Stimulated activated CD4-positive, alpha-beta T cell treated with anti-CD3 and anti-CD28 coated beads, TNF-alpha, amount 100 ng/mL, for 48 hours (primary cell): ENCODE results near the gene UPB1.

ENCODE experiments used
- DNase-seq, 3 donors: peaks; one replicate each; pipeline ENCODE4 v3.0.0-alpha.2; 2020; ENCODE audit warnings: low read depth in 3 of 3

UPB1 gene

DNA sequence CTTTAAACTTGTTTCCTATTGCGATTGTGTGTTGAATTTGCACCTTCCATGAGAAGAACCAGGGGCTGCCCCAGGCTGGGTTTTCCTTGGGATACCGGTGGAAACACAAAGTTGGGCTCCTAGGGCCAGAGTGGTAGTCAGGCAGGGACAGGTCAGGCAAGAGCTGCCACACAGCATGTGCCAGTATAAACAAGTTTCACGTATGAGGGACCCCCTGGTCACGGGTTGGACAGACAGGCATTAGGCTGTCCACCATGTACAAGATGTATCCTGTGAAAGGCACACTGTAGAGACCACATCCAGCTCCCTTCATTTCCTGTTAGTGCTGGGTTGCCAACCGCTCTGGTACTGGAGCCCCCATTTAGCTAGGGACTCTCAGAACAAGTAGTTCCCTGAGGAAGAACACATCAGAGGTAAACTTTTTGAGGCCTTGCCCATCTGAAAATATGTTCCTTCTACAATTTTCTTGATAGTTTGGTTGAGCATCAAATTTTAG is 8.8 kb downstream of the UPB1 start:
- no peak for DNase-seq

GRCh38 chr22:24504540-24504939 is 9.4 kb downstream of the UPB1 start:
- no peak for DNase-seq

- DNase-seq = no peak
Measured at GRCh38 chr22:24504956-24505736, 10.0 kb downstream of the UPB1 start.

DNA sequence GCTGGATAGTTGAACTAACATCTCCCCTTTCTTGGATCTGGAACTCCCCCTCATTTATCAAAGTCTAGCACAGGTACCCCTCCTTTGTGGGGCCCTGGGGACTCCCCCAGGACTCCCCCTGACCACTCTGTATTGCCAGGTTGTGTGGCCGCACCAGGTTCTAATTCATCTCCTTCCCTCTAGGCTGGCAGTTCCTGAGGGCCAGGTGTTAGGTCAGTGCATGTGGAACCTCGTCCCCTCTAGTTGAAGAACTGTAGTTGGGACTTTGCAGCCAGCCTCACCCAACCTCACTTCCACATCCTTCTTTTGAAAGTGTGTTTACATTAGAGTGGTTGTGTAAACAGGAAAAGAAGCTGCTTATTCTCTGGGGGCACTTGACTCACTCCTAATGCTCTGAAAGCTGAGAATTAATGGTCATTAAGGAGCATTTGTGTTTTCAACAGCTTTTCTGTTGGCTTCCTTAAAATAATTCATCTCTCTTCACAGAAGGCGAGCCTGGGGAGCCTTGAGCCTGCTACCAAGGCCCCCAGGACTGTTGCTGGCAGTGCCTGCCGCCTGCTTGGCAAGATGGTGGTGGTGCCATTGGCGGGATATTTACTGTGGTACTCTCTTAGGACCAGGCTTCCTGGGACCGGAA is 11.8 kb downstream of the UPB1 start:
- no peak for DNase-seq

GRCh38 chr22:24507716-24508115 is 12.6 kb downstream of the UPB1 start:
- no peak for DNase-seq

DNA sequence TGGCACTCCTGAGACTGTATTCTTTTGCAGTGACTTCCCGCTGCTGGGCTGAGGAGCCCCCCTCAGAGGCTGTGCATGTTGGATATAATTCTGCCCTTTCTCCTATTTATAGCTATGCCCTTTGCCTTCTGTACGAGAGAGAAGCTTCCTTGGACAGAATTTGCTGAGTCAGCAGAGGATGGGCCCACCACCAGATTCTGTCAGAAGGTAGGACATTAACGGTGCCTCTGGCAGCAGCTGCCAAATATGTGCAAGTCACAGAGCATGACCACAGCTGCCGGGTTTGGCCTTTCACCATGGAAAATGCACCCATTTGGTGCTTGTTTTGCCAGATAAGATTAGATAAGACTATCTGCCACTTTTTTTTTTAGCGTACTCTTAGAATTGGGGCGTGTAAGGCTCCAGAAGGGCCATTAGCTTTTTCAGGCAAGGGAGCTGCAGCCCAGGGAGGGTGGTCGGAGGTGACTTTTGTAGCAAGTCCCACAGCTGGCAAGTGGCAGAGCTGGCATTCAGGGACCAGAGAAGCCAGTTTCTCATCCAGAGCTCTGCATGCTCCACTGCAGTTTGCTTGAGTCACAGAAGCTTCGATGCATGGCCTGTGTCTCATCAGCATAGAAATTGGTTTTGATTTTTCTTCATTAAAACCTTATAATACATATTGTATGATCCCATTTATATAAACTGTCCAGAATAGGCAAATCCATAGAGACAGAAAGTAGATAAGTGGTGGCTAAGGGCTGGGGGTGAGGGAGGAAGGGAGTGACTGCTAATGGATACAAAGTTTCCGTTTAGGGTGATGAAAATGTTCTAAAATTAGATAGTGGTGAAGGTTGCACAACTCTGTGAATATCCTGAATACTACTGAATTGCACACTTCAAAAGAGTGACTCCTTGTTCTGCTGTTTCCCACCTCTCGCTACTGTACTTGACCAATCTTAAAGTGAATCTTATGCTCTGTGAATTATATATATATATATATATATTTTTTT is 15.8 kb downstream of the UPB1 start:
- DNase-seq = no peak

DNA sequence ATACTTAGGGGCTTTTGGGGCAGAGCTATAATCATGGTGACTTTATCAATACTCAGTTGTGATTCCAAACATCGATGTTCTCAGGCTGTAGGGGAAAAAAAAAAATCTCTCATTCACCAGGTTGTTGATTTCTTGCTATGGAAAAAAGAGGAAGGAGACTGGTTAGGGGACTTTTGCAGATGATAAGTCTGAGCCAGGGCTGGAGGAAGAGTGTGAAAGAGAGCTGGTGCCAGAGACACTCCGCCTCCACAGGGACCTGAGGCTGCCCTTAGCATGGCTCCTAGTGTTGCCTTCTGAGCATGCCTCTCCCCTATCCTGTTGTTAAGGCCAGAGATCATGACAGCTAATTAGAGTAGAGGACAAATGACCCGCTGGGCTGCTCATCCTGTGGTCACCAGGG is 16.9 kb downstream of the UPB1 start:
- no peak for DNase-seq

- DNase-seq = no peak
Measured at GRCh38 chr22:24513378-24514240, 18.5 kb downstream of the UPB1 start.

DNA sequence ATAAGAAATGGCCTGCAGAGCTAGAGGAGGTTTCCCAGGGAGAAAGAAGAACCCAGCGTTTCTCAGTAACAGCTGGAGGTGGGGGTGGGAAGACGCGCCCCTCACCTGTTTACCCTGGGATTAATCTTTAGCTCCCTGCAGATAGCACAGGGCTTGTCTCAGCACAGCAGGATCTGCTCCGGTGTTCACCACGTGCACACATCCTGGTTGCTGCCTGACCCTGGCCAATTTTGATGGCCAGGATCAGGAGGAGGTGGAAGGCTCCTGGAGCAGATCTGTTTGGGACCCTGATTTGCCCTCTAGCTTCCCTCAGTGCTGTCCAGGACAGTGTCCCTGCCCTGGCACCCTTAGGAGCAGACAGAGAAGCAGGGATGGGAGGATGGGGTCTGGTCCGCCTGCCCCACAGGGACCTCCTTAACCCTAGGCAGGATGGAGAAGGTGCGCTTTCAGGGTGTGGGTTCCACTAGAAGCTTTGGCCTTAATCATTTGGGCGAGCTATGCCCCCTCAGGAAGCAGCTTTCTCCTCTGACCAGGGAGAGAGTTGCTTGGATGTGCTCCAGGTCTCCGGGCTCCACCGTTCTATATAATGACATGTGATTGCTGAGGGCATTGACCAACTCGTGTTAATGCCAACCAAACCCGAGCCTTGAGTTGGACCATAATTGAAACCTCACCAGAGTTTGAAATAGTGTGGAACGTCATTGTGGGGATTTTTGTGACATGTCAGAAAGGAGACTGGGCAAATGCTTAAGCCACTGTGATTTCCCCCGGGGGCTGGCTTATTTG is 19.3 kb downstream of the UPB1 start:
- no peak for DNase-seq

DNA sequence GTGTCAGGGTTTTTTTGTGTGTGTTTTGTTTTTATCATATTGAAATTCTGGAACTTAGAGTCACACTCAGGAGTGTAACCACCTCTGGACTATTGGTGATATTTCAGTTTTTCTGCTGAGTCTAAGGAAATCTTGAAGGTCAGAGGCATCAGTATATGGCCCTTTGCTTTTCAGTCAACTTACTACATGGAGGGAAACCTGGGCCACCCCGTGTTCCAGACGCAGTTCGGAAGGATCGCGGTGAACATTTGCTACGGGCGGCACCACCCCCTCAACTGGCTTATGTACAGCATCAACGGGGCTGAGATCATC is 19.9 kb downstream of the UPB1 start:
- no peak for DNase-seq

DNA sequence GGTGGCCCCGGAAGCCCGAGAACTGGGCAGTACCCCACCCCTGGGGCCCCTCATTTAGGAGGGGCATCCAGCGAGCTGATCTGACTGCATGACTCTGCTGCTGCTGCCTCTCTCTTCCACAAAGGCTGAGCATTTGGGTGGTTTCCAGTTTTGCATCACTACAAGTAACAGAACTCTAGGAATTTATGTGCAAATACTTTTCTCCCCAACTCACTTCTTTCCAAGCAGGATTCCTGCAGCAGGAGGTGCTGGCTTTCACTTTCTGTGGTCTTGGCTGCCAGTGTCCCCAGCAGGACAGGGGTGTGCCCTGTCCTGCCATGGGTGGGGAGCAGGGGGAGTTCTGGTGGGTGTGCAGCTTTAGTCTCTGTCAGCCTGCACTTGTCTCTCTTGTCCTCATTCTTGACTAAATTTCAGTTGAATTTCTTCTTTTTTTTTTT is 21.2 kb downstream of the UPB1 start:
- DNase-seq = no peak

DNA sequence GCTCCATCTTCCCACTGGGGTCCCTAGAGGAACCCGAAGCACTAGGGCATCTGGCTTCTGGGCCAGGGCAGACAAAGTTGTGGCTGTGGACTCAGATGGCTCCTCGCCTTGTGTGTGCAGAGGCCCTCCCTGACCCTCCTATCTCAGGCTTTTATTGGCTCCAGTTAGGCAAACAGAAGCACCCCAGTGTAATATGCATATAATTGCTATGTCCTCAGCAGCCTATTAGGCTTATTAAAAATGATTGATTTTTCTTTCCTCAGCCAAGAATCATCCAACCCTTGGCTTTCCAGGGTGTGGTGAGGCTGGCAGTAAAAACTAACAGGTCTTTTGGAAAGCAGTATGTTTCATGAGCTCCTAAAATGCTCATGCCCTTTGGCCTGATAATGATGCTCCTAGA is 22.3 kb downstream of the UPB1 start:
- no peak for DNase-seq

- no peak for DNase-seq
Measured at GRCh38 chr22:24518228-24518627, 23.1 kb downstream of the UPB1 start.

DNA sequence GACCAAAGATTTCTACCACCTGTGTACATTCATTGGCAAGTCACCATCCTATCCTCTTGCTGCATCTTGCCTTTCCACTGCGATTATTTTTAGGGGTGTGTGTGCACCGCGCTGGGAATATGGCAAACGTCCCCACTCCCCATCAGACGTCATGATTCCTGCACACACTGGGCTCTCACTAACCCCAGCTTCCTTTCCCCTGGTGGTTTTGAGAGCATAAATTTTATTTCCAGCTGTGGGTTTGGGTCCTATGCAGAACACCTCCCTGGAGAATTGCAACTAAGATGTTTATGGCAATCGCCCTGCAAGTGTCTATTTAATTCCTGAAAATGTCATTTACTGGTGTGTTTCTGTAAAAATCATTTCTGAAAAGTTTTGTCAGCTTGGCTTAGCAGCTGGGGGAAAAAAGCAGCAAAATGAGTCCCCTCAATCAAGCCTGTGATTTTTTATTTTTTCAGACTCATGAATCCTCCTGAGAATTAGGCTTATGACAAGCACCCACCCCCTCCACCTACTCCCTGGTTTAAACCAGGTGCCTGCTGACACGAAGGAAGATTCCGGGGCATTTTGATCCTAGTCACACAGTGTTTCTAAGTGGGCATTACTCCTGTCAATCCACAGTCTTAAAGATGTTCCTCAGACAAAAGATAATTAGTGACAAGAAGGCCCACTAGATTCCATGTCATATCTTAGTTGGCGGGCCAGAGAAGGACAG is 23.8 kb downstream of the UPB1 start:
- DNase-seq = no peak

- no peak for DNase-seq
Measured at GRCh38 chr22:24519496-24519895, 24.4 kb downstream of the UPB1 start.

- DNase-seq = peak; percentile 9 to 38 (median 15)
Measured at GRCh38 chr22:24521791-24522245, 26.7 kb downstream of the UPB1 start.

- no peak for DNase-seq
Measured at GRCh38 chr22:24523873-24524272, 28.7 kb downstream of the UPB1 start.

- peak; percentile 67 to 73 (median 71) for DNase-seq
Measured at GRCh38 chr22:24525416-24526037, 30.4 kb downstream of the UPB1 start.

GRCh38 chr22:24526191-24526590 is 31.1 kb downstream of the UPB1 start:
- DNase-seq = no peak
